Hematopoietic multipotent progenitor cell treated with erythropoietin and hydrocortisone succinate and interleukin-3 and kit ligand, for 4 days (in vitro differentiated cells): ENCODE results near the gene RIC8B.
"Not testable (repeated sequence)": the region's sequence is repeated elsewhere in the genome, so short reads cannot be mapped to it uniquely, and the experiment has no call there.

ENCODE experiments used
- DNase-seq: peaks from one replicate; pipeline ENCODE4 v3.0.0-alpha.2; 2015

RIC8B gene

GRCh38 chr12:106910202-106910601, 135.7 kb downstream of the RIC8B start:
- DNase-seq, result peak; percentile 91

- DNase-seq, result no peak
Observed at GRCh38 chr12:106911581-106911980, 137.1 kb downstream of the RIC8B start.

DNA sequence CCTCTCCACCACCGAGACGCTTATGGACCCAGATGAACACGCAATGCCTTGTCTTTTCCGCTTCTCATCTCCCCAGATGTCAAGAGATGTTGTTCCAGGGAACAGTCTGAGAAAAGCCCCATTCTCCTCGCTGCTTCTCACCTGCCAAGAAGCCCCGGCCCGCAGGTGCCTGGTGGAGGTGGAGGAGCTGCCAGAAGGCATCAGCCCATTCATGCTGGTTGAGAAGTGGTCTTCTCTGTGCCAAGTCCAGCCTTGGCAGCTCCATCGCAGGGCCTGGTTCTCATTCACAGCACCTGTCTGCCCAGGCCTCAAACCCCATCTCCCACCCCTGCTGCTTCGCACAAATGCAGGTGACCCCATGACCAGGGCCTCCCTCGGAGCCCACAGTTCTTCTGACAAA, 139.0 kb downstream of the RIC8B start:
- no peak for DNase-seq

- DNase-seq, result no peak
Observed at GRCh38 chr12:106914796-106915634, 140.5 kb downstream of the RIC8B start.

DNA sequence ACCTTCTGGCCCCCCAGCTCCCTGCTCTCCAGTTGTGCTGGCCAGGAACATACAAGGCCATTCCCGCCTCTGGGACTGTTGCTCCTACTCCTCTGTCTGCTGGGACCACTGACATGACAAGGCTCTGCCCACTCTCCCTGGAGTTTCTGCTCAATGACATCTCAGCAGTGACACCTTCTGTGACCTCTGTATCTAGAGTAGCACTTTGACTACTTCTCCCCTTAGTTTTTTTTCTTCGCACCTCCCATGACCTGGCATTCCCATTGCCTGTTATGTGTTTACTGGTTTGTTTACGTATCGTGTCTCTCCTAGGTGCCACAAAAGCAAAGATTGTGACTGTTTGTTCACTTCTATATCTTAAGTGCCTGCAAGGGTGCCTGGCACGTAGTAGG, 141.1 kb downstream of the RIC8B start:
- DNase-seq, result no peak

GRCh38 chr12:106917503-106917902, 143.0 kb downstream of the RIC8B start:
- no peak for DNase-seq

GRCh38 chr12:106918746-106919145, 144.3 kb downstream of the RIC8B start:
- peak; percentile 40 for DNase-seq

DNA sequence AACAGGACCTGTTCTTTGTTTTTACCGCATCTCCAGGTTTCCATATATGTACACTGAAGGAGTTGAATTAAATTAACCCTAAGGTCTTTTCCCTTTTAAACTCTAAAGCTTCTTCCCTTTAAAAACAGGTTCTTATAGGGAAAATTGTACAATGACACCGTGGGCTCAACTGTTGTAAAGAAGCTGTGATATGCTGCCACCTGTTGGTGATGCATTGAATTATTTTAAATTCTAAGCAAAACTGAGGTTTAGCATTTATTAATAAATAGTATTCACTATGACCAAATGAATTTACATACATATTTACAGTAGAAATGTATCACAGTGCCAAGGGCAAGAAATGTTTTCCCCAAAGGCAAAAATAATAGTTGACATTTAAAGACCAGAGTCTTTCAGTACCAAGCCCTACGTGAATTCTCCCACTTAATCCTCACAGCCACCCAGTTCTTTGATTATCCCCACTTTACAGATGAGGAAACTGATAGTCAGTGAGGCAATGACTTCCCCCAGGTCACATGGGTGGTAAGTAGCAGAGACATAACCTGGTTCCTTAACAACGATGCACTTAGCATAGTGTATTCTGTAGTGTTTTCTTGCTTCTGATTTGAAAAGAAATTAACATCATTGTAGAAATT, 145.5 kb downstream of the RIC8B start:
- DNase-seq, result peak; percentile 73

DNA sequence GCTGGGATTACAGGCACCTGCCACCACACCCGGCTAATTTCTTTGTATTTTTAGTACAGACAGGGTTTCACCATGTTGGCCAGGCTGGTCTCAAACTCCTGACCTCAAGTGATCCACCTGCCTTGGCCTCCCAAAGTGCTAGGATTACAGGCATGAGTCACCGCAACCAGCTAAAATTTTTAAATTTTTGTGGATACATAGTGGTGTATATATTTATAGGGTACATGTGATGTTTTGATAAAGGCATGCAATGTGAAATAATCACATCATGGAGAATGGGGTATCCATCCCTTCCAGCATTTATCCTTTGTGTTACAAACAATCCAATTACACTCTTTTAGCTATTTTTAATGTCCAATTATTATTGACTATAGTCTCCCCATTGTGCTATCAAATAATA, 147.5 kb downstream of the RIC8B start:
- DNase-seq, result not testable (repeated sequence)

DNA sequence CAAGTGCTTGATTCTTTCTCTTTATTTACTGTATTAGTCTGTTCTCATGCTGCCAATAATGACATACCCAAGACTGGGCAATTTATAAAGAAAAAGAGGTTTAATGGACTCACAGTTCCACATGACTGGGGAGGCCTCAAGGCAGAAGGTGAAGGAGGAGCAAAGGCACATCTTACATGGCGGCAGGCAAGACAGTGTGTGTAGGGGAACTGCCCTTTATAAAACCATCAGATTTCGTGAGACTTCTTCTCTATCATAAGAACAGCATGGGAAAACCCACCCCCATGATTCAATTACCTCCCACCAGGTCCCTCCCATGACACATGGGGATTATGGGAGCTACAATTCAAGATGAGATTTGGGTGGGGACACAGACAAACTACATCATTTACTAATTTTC, 149.1 kb downstream of the RIC8B start:
- DNase-seq, result not testable (repeated sequence)

DNA sequence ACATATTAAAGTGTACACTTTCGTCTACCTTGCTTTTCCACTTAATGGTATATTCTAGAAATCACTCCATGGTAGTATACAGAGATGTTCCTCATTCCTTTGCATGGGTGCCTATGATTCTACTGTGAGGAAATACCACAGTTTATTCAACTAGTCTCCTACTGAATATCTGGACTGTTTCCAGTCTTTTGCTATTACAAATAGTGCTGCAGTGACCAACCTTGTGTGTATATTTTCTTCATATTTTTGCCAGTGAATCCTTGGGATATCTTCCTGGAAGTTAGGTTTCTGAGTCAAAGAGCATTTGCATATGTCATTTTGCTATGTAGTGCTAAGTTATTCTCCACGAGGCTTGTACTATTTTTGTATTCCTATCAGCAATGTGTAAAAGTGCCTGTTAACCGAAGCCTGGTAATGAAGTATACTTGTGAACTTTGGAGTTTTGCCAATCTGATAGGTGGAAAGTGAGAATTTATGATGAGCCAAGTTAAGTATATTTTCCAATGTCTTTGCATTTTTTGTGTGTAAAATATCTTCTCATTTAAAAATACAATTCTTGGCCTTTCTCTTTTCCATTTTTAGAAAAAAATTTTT, 149.9 kb downstream of the RIC8B start:
- no peak for DNase-seq

DNA sequence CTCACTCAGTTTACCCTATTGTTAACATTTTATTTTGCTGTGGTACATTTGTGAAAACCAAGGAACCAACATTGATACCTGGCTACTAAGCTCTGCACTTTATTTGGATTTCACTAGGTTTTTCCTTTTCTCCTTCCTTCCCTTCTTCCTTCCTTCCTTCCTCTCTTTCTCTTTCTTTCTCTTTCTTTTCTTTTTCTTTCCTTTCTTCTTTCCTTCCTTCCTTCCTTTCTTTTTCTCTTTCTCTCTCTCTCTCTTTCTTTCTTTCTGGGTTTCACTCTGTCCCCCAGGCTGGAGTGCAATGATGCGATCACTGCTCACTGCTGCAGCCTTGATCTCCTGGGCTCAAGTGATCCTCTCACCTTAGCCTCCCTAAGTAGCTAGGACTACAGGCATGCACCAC, 152.2 kb downstream of the RIC8B start:
- no peak for DNase-seq

GRCh38 chr12:106934277-106934676, 159.8 kb downstream of the RIC8B start:
- no peak for DNase-seq
